Subcutaneous adipose tissue (tissue), 4 donors: Measurements from ENCODE around the gene NAA15. TPM values are rescaled to one million over a fixed set of nuclear protein-coding genes. Genes with fewer than 3 reads are reported as not detected.

Experiments
- CTCF ChIP-seq: fragments of 450-650 bp; IDR thresholded peaks from one replicate; pipeline ENCODE4 v1.5.1; 2016; ENCODE audit warnings: low read depth, mild to moderate bottlenecking, control low read depth, antibody characterized with exemption, moderate library complexity
- total RNA-seq, 4 donors: library from RNA; depleted of rRNA; stranded (reverse); fragments of >200 nt; gene quantifications; one replicate each; pipeline ENCODE4 v1.1.0, GENCODE V29; 2016

NAA15 gene
- total RNA-seq, 4 donors from 2014 or later = 17.1 to 63.8 (median 25.2) TPM

GRCh38 chr4:139267301-139267700 is 34.0 kb upstream of the NAA15 start:
- no peak for TF ChIP-seq CTCF

- TF ChIP-seq CTCF = no peak
Observed at GRCh38 chr4:139273835-139274234, 27.5 kb upstream of the NAA15 start.

GRCh38 chr4:139274790-139275189 is 26.5 kb upstream of the NAA15 start:
- TF ChIP-seq CTCF = no peak

GRCh38 chr4:139275281-139275735 is 26.0 kb upstream of the NAA15 start:
- no peak for TF ChIP-seq CTCF

GRCh38 chr4:139278485-139278884 is 22.8 kb upstream of the NAA15 start:
- no peak for TF ChIP-seq CTCF

- no peak for TF ChIP-seq CTCF
Observed at GRCh38 chr4:139278912-139279759, 22.2 kb upstream of the NAA15 start.

- no peak for TF ChIP-seq CTCF
Observed at GRCh38 chr4:139279760-139280620, 21.3 kb upstream of the NAA15 start, which contains the start of gene MGARP. TSS of gene MGARP (minus strand) at chr4:139280225. CDS start at chr4:139280158, 67 bp downstream.
